KMS-11 (cell line): ENCODE measurements around the gene NISCH.

Experiments
- H2AFZ ChIP-seq: fragments of 200-600 bp; sonication (generic); 2 replicates; pipeline ENCODE4 v1.6.1; 2016; ENCODE audit warnings: antibody characterized with exemption, mixed run types, low read depth
- H3K27ac ChIP-seq: fragments of 200-600 bp; sonication (generic); 2 replicates; pipeline ENCODE4 v1.6.1; 2016; ENCODE audit warnings: mild to moderate bottlenecking, mixed run types
- H3K27me3 ChIP-seq: fragments of 200-600 bp; sonication (generic); 2 replicates; pipeline ENCODE4 v1.6.1; 2017; ENCODE audit warnings: mild to moderate bottlenecking, low read depth, mixed run types, moderate library complexity; ENCODE audit not compliant: insufficient read depth
- H3K36me3 ChIP-seq: fragments of 200-600 bp; sonication (generic); 2 replicates; pipeline ENCODE4 v1.6.1; 2017; ENCODE audit warnings: mild to moderate bottlenecking, mixed run types; ENCODE audit not compliant: insufficient read depth
- H3K4me1 ChIP-seq: fragments of 200-600 bp; sonication (generic); 2 replicates; pipeline ENCODE4 v1.6.1; 2016; ENCODE audit warnings: mild to moderate bottlenecking, low read depth, mixed run types; ENCODE audit not compliant: poor library complexity, severe bottlenecking
- H3K4me2 ChIP-seq: fragments of 200-600 bp; sonication (generic); 2 replicates; pipeline ENCODE4 v1.7.0; 2016; ENCODE audit warnings: mild to moderate bottlenecking, mixed run types
- H3K4me3 ChIP-seq: fragments of 200-600 bp; sonication (generic); IDR thresholded peaks from 2 replicates; pipeline ENCODE4 v1.6.1; 2017; ENCODE audit warnings: low read depth, low read length, mixed read lengths; ENCODE audit not compliant: insufficient read depth
- H3K79me2 ChIP-seq: fragments of 200-600 bp; sonication (generic); 2 replicates; pipeline ENCODE4 v1.6.1; 2016; ENCODE audit warnings: low read depth, mixed run types; ENCODE audit not compliant: insufficient read depth
- H3K9ac ChIP-seq: fragments of 200-600 bp; sonication (generic); 2 replicates; pipeline ENCODE4 v1.6.1; 2016; ENCODE audit warnings: mild to moderate bottlenecking, mixed run types
- H4K20me1 ChIP-seq: fragments of 200-600 bp; sonication (generic); 2 replicates; pipeline ENCODE4 v1.6.1; 2016; ENCODE audit warnings: mild to moderate bottlenecking, mixed run types; ENCODE audit not compliant: insufficient read depth
- TF ChIP-seq, protein P1 (sequence below): fragments of 200-600 bp; sonication (generic); conservative IDR thresholded peaks from 2 replicates; pipeline ENCODE4 v1.6.1; 2017; ENCODE audit warnings: low read depth, mild to moderate bottlenecking, antibody characterized with exemption, low read length, moderate library complexity, mixed read lengths

The NISCH gene

DNA sequence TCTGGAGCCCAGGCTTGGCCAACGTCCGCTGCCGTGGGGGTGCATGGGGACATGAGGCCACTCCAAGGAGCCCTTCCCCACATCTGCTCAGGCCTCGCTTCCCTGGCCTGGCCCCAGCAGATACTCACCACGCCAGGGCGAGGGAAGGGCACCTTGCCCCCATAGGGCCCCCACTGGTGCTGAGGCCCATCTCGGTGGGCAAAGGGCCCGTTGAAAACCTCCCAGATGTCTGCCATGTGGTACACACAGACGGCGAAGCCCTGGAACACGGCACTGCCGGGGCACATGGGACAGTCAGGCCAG is 15.2 kb upstream of the NISCH start:
- H3K9ac ChIP-seq: no peak overlapping the region
- no peaks in the 10 kb centered on the region for H3K27me3 ChIP-seq
- no peaks in the 10 kb centered on the region for H4K20me1 ChIP-seq
- H3K4me1 ChIP-seq: no peaks in the 10 kb centered on the region
- H3K27ac ChIP-seq: no peak overlapping the region
- no peak overlapping the region for H2AFZ ChIP-seq
- H3K4me2 ChIP-seq: no peak overlapping the region
- TF ChIP-seq, protein P1, sequence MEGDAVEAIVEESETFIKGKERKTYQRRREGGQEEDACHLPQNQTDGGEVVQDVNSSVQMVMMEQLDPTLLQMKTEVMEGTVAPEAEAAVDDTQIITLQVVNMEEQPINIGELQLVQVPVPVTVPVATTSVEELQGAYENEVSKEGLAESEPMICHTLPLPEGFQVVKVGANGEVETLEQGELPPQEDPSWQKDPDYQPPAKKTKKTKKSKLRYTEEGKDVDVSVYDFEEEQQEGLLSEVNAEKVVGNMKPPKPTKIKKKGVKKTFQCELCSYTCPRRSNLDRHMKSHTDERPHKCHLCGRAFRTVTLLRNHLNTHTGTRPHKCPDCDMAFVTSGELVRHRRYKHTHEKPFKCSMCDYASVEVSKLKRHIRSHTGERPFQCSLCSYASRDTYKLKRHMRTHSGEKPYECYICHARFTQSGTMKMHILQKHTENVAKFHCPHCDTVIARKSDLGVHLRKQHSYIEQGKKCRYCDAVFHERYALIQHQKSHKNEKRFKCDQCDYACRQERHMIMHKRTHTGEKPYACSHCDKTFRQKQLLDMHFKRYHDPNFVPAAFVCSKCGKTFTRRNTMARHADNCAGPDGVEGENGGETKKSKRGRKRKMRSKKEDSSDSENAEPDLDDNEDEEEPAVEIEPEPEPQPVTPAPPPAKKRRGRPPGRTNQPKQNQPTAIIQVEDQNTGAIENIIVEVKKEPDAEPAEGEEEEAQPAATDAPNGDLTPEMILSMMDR: no peak
- H3K79me2 ChIP-seq: no peaks in the 10 kb centered on the region
- no peak overlapping the region for H3K4me3 ChIP-seq
- H3K36me3 ChIP-seq: no peaks in the 10 kb centered on the region

- TF ChIP-seq, protein P1: no peak
- Histone ChIP-seq H2AFZ (no peak overlapping the region), H3K9ac (no peak overlapping the region), H3K27me3 (no peaks in the 10 kb centered on the region), H3K27ac (no peak overlapping the region), H3K4me1 (no peaks in the 10 kb centered on the region), H3K79me2 (no peaks in the 10 kb centered on the region), H4K20me1 (no peaks in the 10 kb centered on the region), H3K4me3 (no peak overlapping the region), H3K4me2 (no peak overlapping the region), H3K36me3 (no peaks in the 10 kb centered on the region)
Observed at GRCh38 chr3:52440671-52441070, 14.7 kb upstream of the NISCH start.

DNA sequence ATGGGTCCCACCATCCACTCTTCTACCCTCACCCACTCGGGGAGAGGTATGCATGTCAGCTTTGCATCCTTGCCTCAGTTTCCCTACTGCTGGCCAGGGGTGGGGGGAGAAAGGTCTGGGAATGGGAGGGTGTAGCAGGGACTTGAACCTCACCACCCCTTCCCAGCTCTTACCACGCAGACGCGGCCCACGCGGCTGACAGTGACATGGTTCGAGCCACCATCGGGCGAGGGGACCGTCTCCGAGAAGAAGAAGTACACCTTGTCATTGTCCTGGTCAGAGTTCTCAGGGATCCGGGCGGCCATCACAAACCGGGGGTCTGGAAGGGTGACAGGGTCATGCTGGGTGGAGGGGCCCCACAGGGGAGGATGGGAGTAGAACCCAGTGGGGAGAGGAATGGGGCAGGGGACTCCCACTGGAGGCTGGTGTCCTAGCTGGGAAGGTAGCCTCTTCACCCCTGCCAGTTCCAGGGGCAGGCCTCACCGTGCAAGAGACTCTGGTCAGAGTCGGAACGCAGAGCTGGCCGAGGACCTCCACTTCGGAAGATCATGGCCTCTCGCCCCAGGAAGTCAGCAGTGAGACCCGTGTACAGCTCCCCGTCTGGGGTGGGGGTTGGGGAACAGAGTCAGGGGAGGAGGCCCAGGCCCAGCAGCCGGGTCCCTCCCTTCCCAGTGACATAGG is 14.2 kb upstream of the NISCH start:
- H3K9ac ChIP-seq: no peak overlapping the region
- H3K4me3 ChIP-seq: no peak overlapping the region
- H3K36me3 ChIP-seq: no peaks in the 10 kb centered on the region
- no peak overlapping the region for H3K27ac ChIP-seq
- H4K20me1 ChIP-seq: no peaks in the 10 kb centered on the region
- no peaks in the 10 kb centered on the region for H3K4me1 ChIP-seq
- H3K79me2 ChIP-seq: no peaks in the 10 kb centered on the region
- H3K4me2 ChIP-seq: no peak overlapping the region
- no peak overlapping the region for H2AFZ ChIP-seq
- no peaks in the 10 kb centered on the region for H3K27me3 ChIP-seq
- TF ChIP-seq, protein P1: no peak

GRCh38 chr3:52441772-52442332 is 13.6 kb upstream of the NISCH start:
- no peaks in the 10 kb centered on the region for H3K4me1 ChIP-seq
- TF ChIP-seq, protein P1: no peak
- no peaks in the 10 kb centered on the region for H4K20me1 ChIP-seq

More at GRCh38 chr3:52441772-52442332, 13.6 kb upstream of the NISCH start:
- Histone ChIP-seq H3K4me3 (no peak overlapping the region), H3K27ac (no peak overlapping the region), H3K4me2 (no peak overlapping the region), H3K79me2 (no peaks in the 10 kb centered on the region), H3K27me3 (no peaks in the 10 kb centered on the region), H3K36me3 (no peaks in the 10 kb centered on the region), H2AFZ (no peak overlapping the region), H3K9ac (no peak overlapping the region)
